Neural cell (in vitro differentiated cells): ENCODE measurements around the gene ZNF521.

Experiments used
- CTCF ChIP-seq: fragments of 450-650 bp; IDR thresholded peaks from 2 replicates; pipeline ENCODE4 v1.5.1; 2014; ENCODE audit warnings: antibody characterized with exemption, mild to moderate bottlenecking, moderate library complexity; ENCODE audit not compliant: poor library complexity, severe bottlenecking
- EZH2 ChIP-seq: fragments of 200-600, 300-800 bp; shearing (Covaris generic), sonication (generic); IDR thresholded peaks from 2 replicates; pipeline ENCODE4 v1.6.1; 2014; ENCODE audit warnings: antibody characterized with exemption, low read length, borderline replicate concordance, mild to moderate bottlenecking; ENCODE audit not compliant: insufficient read depth, poor library complexity, severe bottlenecking
- POLR2AphosphoS5 ChIP-seq: IDR thresholded peaks from 2 replicates; pipeline ENCODE4 v1.6.1; 2012
- TAF1 ChIP-seq: IDR thresholded peaks from 2 replicates; pipeline ENCODE4 v1.6.1; 2012; ENCODE audit warnings: low read depth

- TF ChIP-seq EZH2 (no peak), POLR2AphosphoS5 (no peak), TAF1 (no peak), CTCF (no peak)
Measured at GRCh38 chr18:25299426-25300300, 52.3 kb downstream of the ZNF521 start.
